Measurements from ENCODE around the gene PRDM15.

Gene PRDM15

GRCh38 chr21:41906770-41907169, 27.6 kb upstream of the PRDM15 start:
- no peak for DNase-seq

DNA sequence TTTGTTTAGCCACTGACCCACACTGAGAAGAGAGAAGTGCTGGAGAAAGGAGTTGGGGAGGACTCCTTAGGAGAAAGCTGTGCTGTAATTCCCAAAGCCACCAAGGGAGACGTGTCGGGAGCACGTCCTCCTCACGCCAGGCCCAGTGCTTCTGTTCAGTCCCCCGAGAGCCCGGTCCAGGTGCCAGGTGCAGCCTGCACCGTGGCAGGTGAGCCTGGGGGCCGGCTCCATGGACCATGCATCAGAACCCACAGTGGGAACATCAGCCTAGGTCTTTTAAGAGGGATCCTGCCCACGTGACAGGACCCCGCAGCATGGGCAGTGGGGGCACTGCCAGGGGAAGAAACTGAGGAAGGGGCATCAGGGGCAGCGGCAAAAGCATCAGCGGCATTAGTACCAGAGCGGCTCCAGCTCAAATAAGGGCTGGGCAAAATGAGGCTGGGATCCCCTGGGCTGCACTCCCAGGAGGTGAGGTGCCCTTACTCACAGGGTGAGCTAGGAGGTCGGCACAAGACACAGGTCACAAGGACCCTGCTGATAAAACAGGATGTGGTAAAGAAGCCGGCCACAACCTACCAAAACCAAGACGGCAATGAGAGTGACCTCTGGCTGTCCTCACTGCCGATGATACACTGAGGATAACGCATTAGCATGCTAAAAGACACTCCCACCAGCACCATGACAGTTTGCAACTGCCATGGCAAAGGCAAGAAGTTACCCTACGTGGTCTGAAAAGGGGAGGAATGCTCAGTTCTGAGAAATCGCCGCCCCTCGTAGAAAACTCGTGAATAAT, 24.6 kb upstream of the PRDM15 start:
- DNase-seq = no peak

GRCh38 chr21:41902946-41903345, 23.8 kb upstream of the PRDM15 start:
- no peak for DNase-seq

DNA sequence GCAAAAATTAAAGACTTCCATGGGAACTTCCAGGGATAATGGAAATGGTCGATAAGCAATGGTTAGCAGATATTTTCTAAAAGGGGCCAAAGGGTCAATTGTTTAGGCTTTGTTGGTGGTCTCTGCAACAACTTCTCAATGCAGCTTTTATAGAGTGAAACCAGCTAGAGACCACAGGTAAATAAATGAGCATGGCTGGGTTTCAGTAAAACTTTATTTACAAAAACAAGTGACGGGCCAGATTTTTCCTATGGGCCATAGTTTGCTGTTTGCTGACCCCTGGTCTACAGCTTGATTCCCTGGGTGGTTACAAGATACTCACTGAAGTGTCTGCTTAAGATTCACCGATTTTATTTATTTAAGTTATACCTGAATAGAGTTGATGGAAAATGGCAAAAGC, 22.6 kb upstream of the PRDM15 start:
- DNase-seq = no peak

- peak; percentile 61 to 65 for DNase-seq
Measured at GRCh38 chr21:41901099-41901498, 22.0 kb upstream of the PRDM15 start.

DNA sequence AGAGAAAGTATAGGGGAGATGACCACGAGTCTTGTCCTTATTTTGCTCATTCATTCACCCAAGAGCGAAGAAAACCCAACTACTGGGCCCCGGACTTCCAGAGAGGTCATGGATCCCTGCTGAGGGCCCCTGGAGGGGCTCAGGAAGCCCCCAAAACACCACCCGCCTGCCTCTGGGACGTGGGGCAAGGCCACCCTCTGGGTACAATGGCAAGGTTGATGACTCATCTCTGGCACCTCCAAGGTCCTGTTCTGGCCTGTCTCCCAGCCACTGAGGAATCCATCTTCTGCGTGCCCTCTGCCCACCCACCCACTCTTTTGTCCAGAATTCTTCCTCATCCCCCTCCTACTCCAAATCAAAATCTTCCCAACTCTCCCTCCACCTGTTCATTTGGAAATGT, 21.3 kb upstream of the PRDM15 start:
- no peak for DNase-seq

DNA sequence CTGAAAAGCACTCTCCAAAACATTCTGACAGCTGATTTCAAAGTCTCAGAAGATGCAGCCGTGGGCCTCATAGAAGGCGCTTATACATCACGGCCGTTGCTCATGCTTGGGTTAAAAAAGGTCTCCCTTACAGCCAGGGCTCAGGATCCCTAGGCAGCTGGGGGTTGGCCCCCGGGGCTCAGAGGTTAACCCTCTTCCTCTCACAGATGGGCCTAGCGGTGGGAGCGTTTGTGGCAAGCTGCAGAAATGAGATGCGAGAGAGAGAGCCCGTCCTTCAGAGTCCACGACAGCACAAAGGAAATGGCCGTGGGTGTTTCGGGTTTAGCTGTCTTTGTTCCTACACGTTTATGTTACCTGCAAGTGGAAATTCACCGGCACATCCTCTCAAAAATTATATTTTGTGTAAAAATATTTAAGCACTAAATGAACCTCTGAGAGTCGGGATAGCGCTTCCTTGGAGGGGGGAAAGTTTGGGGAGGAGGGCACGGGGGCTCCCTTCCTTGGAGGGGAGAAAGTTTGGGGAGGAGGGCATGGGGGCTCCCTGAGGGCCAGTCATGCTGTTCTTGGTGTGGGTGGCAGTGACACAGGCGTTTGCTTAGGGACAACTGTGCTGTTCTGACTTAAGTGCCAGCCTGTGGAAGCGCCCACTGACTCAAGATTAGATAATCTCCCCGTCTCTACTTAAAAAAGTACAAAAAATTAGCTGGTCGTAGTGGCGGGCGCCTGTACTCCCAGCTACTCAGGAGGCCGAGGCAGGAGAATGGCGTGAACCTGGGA, 20.5 kb upstream of the PRDM15 start:
- DNase-seq = peak; percentile 76 to 80

GRCh38 chr21:41898998-41899397, 19.9 kb upstream of the PRDM15 start:
- no peak for DNase-seq

- no peak for DNase-seq
Measured at GRCh38 chr21:41897700-41898099, 18.6 kb upstream of the PRDM15 start.

- DNase-seq = no peak
Measured at GRCh38 chr21:41897047-41897669, 18.0 kb upstream of the PRDM15 start.

- peak; percentile 47 to 58 for DNase-seq
Measured at GRCh38 chr21:41895643-41896493, 16.7 kb upstream of the PRDM15 start.

DNA sequence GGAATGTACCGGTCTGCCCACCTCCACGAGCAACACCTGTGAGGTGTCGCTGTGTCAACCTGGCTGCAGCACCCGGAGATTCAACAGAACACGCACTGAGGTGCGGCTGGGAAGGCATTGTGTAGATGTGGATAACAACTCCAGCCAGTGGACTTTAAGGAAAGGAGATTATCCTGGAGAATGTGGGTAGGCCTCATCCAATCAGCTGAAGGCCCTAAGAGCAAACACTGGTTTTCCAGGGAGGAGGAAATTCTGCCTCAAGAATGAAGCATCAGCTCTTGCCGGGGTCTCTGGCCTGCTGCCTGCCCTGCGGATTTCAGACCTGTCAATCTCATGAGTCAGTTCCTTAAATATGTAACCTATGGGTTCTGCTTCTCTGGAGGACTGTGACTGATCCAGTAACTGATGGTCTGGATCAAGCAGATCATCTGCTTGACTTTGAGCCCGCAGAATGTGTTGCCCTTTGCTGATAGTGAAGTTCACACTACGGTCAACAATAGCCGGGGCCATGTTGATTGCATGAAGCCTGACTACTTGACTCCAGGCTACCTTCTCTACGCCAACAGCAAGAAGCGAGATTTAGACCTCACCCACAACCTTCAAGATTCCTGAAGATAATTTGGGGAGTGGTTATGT, 15.9 kb upstream of the PRDM15 start:
- no peak for DNase-seq

DNA sequence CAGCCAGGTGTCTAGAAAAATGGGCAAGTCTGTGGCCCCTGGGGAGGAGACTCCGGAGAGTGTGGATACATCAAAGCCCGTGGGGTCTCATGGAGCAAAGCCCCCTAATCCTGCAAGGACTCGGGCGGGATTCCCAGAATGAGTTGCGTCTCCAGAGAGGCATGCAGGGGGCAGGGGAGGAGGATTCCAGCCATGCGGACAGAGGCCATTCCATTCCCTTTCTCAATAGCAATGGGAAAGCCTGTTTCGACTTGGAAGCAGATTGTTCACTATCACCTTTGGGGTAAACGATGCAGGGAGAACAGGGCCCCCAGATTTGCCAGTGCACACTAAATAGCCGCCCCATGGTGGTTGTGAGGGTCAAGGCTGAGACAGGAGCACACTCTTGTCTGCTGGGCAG, 15.4 kb upstream of the PRDM15 start:
- DNase-seq = no peak

DNA sequence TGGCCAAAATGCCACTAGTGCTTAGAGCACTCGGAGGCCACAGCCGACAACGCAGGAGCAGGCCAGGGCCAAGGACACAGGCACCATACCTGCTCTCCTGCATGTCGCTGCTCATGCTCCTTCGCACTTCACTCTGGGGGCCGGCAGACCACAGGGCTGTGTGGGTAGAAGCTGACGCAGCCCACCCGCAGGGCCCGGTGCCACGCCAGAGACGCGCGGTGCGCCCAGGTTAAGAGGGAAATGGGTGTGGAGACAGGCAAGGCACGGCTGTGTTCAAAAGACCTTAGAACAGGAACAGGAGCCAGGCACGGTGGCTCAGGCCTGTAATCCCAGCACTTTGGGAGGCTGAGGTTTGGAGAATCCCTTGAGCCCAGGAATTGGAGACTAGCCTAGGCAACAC, 13.6 kb upstream of the PRDM15 start:
- no peak for DNase-seq

- DNase-seq = no peak
Measured at GRCh38 chr21:41891132-41891531, 12.0 kb upstream of the PRDM15 start.

DNA sequence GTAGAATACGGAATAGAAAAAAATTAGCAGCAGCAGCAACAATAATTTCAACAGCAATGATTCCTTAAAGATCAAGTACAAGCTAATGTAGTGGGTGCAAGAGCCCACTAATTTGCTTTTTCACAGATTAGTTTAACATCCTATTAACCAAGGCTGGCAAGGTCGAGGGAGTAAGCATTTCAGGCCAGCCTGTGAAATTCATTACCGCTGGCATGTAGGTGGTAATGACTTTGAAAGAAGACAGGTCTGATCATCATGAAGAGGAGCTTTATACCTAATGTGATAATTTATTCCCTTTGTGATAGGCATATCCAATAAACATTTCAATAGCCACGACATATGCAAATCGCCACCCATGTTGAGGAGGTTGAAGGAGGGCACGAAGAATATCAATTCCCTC, 11.2 kb upstream of the PRDM15 start:
- no peak for DNase-seq

DNA sequence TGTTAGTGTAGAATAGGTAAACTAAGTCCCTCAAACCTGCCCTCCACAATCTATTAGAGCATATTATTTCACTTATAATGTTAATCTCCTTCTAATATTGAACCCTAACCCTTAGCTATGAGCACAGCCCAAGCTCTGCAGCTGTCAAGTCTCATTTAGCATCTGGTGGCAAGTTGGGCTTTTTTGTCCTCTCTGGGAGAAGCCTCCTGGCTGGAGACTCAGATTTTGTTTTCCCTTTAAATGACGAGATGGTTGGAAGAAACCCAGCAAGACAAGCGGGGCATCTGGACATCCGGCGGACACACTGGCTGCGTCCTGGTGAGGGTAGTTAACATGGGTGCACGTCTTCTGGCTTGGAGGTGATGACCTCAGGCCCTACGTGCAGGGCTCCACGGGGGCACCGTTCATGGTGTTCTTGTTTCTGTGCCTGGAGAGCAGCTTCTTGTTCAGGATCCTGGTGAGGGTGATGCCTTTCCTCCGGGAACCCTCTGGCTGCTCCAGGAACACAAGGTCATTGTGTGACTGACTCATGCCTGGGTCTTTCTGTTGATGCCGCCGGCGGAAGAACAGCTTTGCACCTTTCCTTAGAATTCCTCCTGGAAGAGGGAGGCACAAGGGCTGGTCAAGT, 9.7 kb upstream of the PRDM15 start:
- DNase-seq = no peak

- no peak for DNase-seq
Measured at GRCh38 chr21:41887667-41888066, 8.5 kb upstream of the PRDM15 start.

- DNase-seq = no peak
Measured at GRCh38 chr21:41886328-41886727, 7.2 kb upstream of the PRDM15 start.

GRCh38 chr21:41885341-41886024, 6.3 kb upstream of the PRDM15 start:
- no peak for DNase-seq

DNA sequence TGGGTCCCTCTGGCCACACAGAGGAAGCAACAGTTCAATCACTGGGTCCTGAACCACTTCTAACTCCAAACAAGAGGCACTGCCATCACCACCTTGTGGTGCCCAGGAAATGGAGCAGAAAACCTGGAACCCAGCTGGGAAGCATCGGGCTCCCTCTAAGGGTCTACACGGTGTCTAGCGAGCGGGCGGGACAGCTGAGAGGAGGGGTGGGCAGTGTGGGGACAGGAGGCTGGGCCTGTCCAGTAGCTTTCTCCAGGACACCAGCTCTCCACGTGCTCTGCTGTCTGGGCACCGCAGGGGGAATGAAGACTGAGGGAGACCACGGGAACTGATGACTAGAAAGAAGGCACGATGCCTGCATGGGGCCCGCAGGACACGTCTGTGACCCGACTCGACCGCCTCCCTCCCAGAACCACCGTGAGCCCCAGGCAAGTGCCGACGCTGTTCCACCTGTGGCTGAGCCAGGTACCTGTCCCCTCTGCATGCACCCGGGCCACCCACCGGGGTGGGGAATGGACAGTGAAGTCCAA, 5.4 kb upstream of the PRDM15 start:
- no peak for DNase-seq
